Measurements from ENCODE around the gene PRSS53.

GRCh38 chr16:31038993-31039392 lies 49.8 kb downstream of the PRSS53 start:
- TF ChIP-seq CTCF (IDR thresholded peaks at IDR 0.05; ENCODE audit: low read depth, low read length, missing input control) (no peak), YY1 (IDR thresholded peaks at IDR 0.05) (no peak), TAF1 (conservative IDR thresholded peaks at IDR 0.05) (no peak), REST (IDR thresholded peaks at IDR 0.05) (no peak)

All from liver (tissue), 3 donors.